HEK293T (cell line): ENCODE data around the gene RANBP10.
A peak's percentile ranks its signal among the peaks of the same experiment; 100 is the strongest.

ENCODE experiments used
- CTCF ChIA-PET: fragments of 350-600 bp; formaldehyde crosslinking; extraction: SDS; loops from one replicate; lab custom pipeline; 2021; ENCODE audit warnings: antibody characterized with exemption, inconsistent platforms; lab: Yijun Ruan, JAX
- POLR2A ChIA-PET: fragments of 350-600 bp; formaldehyde crosslinking; extraction: SDS; loops from one replicate; lab custom pipeline; 2020; ENCODE audit warnings: antibody characterized with exemption, inconsistent platforms; lab: Yijun Ruan, JAX
- DNase-seq: peaks from one replicate; pipeline ENCODE4 v3.0.0; 2012; ENCODE audit warnings: mixed read lengths; ENCODE audit errors: extremely low spot score
- ARNT ChIP-seq: fragments of 450-650 bp; IDR thresholded peaks from 2 replicates; pipeline ENCODE4 v1.6.1; 2017; ENCODE audit warnings: mild to moderate bottlenecking
- BHLHE40 ChIP-seq: fragments of 450-650 bp; IDR thresholded peaks from 2 replicates; pipeline ENCODE4 v1.6.1; 2016; ENCODE audit warnings: mild to moderate bottlenecking, moderate library complexity, borderline replicate concordance
- CTBP1 ChIP-seq: fragments of 450-650 bp; IDR thresholded peaks from 2 replicates; pipeline ENCODE4 v1.6.1; 2016; ENCODE audit warnings: borderline replicate concordance
- ELF4 ChIP-seq: fragments of 450-650 bp; IDR thresholded peaks from 2 replicates; pipeline ENCODE4 v1.6.1; 2017; ENCODE audit warnings: antibody characterized with exemption
- FOXA1 ChIP-seq: fragments of 450-650 bp; IDR thresholded peaks from 2 replicates; pipeline ENCODE4 v1.6.1; 2016; ENCODE audit warnings: mild to moderate bottlenecking
- FOXK2 ChIP-seq: fragments of 450-650 bp; IDR thresholded peaks from 2 replicates; pipeline ENCODE4 v1.6.1; 2016; ENCODE audit warnings: mild to moderate bottlenecking
- FOXM1 ChIP-seq: fragments of 450-650 bp; IDR thresholded peaks from 2 replicates; pipeline ENCODE4 v1.6.1; 2017; ENCODE audit warnings: mild to moderate bottlenecking, borderline replicate concordance
- HDGF ChIP-seq: fragments of 450-650 bp; IDR thresholded peaks from 2 replicates; pipeline ENCODE4 v1.6.1; 2017; ENCODE audit warnings: antibody characterized with exemption, borderline replicate concordance
- L3MBTL2 ChIP-seq: fragments of 450-650 bp; conservative IDR thresholded peaks from 2 replicates; pipeline ENCODE4 v1.6.1; 2016; ENCODE audit warnings: mild to moderate bottlenecking
- LEF1 ChIP-seq: fragments of 450-650 bp; IDR thresholded peaks from 2 replicates; pipeline ENCODE4 v1.6.1; 2017; ENCODE audit warnings: mild to moderate bottlenecking, borderline replicate concordance
- NFRKB ChIP-seq: fragments of 450-650 bp; IDR thresholded peaks from 2 replicates; pipeline ENCODE4 v1.6.1; 2016; ENCODE audit warnings: mild to moderate bottlenecking, moderate library complexity
- PKNOX1 ChIP-seq: fragments of 450-650 bp; IDR thresholded peaks from 2 replicates; pipeline ENCODE4 v1.6.1; 2016
- SP1 ChIP-seq: fragments of 450-650 bp; IDR thresholded peaks from 2 replicates; pipeline ENCODE4 v1.6.1; 2017
- SUZ12 ChIP-seq: fragments of 450-650 bp; IDR thresholded peaks from 2 replicates; pipeline ENCODE4 v1.6.1; 2016; ENCODE audit warnings: mild to moderate bottlenecking
- TARDBP ChIP-seq: fragments of 450-650 bp; IDR thresholded peaks from 2 replicates; pipeline ENCODE4 v1.6.1; 2016
- ZNF384 ChIP-seq: fragments of 450-650 bp; IDR thresholded peaks from 2 replicates; pipeline ENCODE4 v1.6.1; 2016

The RANBP10 gene

GRCh38 chr16:67720236-67720635, 86.1 kb downstream of the RANBP10 start:
- ChIA-PET POLR2A (interaction anchor here (0.9 to 1.5 kb wide), 6 partner anchors 20 to 215 kb away, joined by 3 to 12 read pairs (median 5); no protein-coding TSS in a partner anchor), CTCF (no interaction called here)
- DNase-seq, result no peak
- TF ChIP-seq FOXM1 (no peak), ZNF384 (no peak), BHLHE40 (no peak), SP1 (no peak), ELF4 (no peak), FOXA1 (no peak), PKNOX1 (no peak), SUZ12 (no peak), ARNT (no peak), NFRKB (no peak), LEF1 (no peak), CTBP1 (no peak), TARDBP (no peak), L3MBTL2 (no peak)

- ChIA-PET POLR2A (interaction anchor here (0.6 to 2.1 kb wide), 26 partner anchors 8 to 216 kb away, joined by 3 to 12 read pairs (median 4); partner anchors contain the start of genes ACD, ENKD1, RANBP10 and TSNAXIP1), CTCF (no interaction called here)
- TF ChIP-seq LEF1, result no peak
- TF ChIP-seq ELF4, result no peak
- no peak for TF ChIP-seq SP1
- TF ChIP-seq FOXA1, result no peak
- TF ChIP-seq ZNF384, result no peak
- TF ChIP-seq CTBP1, result no peak
- no peak for TF ChIP-seq ARNT
- no peak for TF ChIP-seq NFRKB
- TF ChIP-seq BHLHE40, result no peak
- TF ChIP-seq FOXM1, result no peak
- TF ChIP-seq HDGF, result no peak
- no peak for TF ChIP-seq L3MBTL2
- no peak for TF ChIP-seq PKNOX1
- peak; percentile 61 for DNase-seq
These were observed 86.6 kb downstream of the RANBP10 start for GRCh38 chr16:67719778-67720144.

- peak; percentile 100 for DNase-seq
- ChIA-PET POLR2A (interaction anchor here (0.5 to 2.1 kb wide), 31 partner anchors 8 to 216 kb away, joined by 3 to 12 read pairs (median 4); partner anchors contain the start of genes ACD, ENKD1, RANBP10 and TSNAXIP1), CTCF (no interaction called here)
- TF ChIP-seq FOXA1 (no peak), ZNF384 (no peak), PKNOX1 (no peak), FOXM1 (no peak), ELF4 (no peak), LEF1 (no peak), TARDBP (no peak), CTBP1 (no peak), L3MBTL2 (no peak), ARNT (no peak), HDGF (no peak), FOXK2 (no peak), SUZ12 (no peak), BHLHE40 (no peak), NFRKB (no peak), SP1 (no peak)
These were observed 87.1 kb downstream of the RANBP10 start, which contains the start of gene GFOD2 for GRCh38 chr16:67719048-67719777. TSS of gene GFOD2 (minus strand) at chr16:67719316. CDS start at chr16:67685715, 33,601 bp downstream.

DNA sequence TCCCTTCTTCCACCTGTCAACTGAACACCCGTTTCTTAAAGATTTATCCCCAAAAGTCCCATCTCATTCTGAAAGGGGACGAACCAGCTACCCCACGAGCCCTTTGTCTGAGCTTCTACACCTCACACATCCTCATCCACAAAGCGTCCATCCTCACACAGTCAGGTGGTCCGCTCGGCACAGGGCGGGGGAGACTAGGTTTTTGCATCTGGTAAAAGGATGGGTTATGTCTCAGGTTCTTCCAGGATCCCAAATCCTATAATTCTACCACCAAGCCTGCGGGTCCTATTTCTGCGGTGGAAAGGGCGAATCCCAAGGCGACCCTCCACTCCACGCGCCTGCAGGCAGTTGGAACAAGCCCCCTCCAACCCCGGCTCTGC, 87.7 kb downstream of the RANBP10 start:
- TF ChIP-seq L3MBTL2 (0 out of 2 replicates have a peak, but pooled peaks have one; percentile 3), FOXM1 (no peak)
- DNase-seq, result no peak
- POLR2A ChIA-PET, result interaction anchor here (0.5 to 2.1 kb wide), 27 partner anchors 8 to 193 kb away, joined by 3 to 12 read pairs (median 4); partner anchors contain the start of genes ACD, ENKD1, RANBP10 and TSNAXIP1
- CTCF ChIA-PET, result no interaction called here

- TF ChIP-seq FOXK2, result no peak
- TF ChIP-seq BHLHE40, result no peak
- TF ChIP-seq NFRKB, result no peak
- no peak for TF ChIP-seq HDGF
- TF ChIP-seq L3MBTL2, result no peak
- TF ChIP-seq FOXA1, result no peak
- TF ChIP-seq PKNOX1, result no peak
- TF ChIP-seq SUZ12, result no peak
- TF ChIP-seq ELF4, result no peak
- TF ChIP-seq SP1, result no peak
- TF ChIP-seq ZNF384, result no peak
- TF ChIP-seq FOXM1, result no peak
- no peak for TF ChIP-seq CTBP1
- TF ChIP-seq TARDBP, result no peak
- no peak for TF ChIP-seq ARNT
- TF ChIP-seq LEF1, result no peak
- DNase-seq, result no peak
- ChIA-PET POLR2A (no interaction called here), CTCF (interaction anchor here (0.6 kb wide), 1 partner anchor 307 kb away, joined by 3 read pairs; the partner anchor contains the start of gene DUS2)
These were observed 90.3 kb downstream of the RANBP10 start for GRCh38 chr16:67716097-67716496.
